Measurements from ENCODE around the gene MILR1. TPM values are rescaled to one million over a fixed set of nuclear protein-coding genes. Genes with fewer than 3 reads are reported as not detected.
"Not testable (repeated sequence)": the region's sequence is repeated elsewhere in the genome, so short reads cannot be mapped to it uniquely, and the experiment has no call there.

The MILR1 gene
- total RNA-seq, 2 donors from 2014 or later = 2.4 to 5.0 TPM

DNA sequence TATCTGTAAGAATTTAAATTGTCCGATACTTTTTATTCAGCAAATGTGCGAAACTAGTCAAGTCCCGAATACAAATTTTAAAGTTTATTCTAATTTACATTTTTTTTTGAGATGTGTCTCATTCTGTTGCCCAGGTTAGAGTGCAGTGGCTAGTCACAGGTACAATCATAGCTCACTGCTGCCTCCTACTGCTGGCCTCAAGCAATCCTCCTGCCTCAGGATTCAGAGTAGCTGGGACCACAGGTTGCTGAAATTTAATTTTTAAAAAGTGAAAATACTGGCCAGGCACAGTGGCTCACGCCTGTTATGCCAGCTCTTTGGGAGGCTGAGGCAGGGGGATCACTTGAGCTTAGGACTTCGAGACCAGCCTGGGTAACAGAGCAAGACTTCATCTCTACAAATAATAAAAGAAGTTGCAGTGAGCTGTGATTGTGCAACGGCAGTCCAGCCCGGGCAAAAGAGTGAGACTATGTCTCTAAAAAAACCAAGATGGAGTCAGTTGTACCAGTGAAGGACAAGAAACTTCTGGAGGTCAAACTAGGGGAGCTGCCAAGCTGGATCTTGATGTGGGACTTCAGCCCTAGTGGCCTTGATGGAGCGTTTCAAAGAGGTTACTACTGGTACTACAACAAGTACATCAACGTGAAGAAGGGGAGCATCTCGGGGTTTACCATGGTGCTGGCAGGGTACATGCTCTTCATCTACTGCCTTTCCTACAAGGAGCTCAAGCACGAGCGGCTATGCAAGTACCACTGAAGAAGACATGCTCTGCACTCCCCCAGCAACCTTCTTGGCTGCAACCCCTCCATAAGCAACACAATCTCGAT, 42.3 kb downstream of the MILR1 start:
- no peak overlapping the region for H3K4me3 ChIP-seq
- H3K9me3 ChIP-seq = no peaks in the 10 kb centered on the region
- H3K27me3 ChIP-seq = no peaks in the 10 kb centered on the region
- TF ChIP-seq, protein P1, sequence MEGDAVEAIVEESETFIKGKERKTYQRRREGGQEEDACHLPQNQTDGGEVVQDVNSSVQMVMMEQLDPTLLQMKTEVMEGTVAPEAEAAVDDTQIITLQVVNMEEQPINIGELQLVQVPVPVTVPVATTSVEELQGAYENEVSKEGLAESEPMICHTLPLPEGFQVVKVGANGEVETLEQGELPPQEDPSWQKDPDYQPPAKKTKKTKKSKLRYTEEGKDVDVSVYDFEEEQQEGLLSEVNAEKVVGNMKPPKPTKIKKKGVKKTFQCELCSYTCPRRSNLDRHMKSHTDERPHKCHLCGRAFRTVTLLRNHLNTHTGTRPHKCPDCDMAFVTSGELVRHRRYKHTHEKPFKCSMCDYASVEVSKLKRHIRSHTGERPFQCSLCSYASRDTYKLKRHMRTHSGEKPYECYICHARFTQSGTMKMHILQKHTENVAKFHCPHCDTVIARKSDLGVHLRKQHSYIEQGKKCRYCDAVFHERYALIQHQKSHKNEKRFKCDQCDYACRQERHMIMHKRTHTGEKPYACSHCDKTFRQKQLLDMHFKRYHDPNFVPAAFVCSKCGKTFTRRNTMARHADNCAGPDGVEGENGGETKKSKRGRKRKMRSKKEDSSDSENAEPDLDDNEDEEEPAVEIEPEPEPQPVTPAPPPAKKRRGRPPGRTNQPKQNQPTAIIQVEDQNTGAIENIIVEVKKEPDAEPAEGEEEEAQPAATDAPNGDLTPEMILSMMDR (IDR thresholded peaks at IDR 0.05) = peak; percentile 50 to 62
- no peak for DNase-seq (ENCODE audit: low spot score)
- H3K4me1 ChIP-seq = peaks cover 0 to 24% of the 10 kb centered on the region in 2 donors
- peaks cover 18% of the 10 kb centered on the region for H3K36me3 ChIP-seq
- H3K27ac ChIP-seq = no peak overlapping the region

DNA sequence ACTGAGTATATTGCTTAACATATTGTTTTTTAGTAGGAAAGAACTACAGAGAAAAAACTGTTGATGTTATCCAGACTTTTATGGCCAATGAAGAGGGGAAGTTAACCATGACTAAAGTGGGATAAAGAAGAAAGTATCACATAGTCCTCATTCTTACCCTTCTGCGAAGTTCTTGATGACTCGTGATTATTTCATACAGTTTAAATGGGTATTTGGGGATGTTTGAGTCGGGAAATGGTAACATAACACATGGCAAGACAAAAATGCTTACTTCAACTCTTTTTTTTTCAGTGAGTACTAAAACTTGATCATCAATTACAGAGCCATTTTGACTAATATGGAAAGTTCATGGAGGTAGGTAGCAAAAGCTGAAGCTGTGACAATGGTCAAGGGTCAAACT, 43.1 kb downstream of the MILR1 start:
- H3K27me3 ChIP-seq = no peaks in the 10 kb centered on the region
- peaks cover 0 to 26% of the 10 kb centered on the region in 2 donors for H3K4me1 ChIP-seq
- no peak overlapping the region for H3K4me3 ChIP-seq
- H3K27ac ChIP-seq = no peak overlapping the region
- no peak for DNase-seq (ENCODE audit: low spot score)
- TF ChIP-seq, protein P1 (IDR thresholded peaks at IDR 0.05) = no peak
- H3K36me3 ChIP-seq = peaks cover 18% of the 10 kb centered on the region
- H3K9me3 ChIP-seq = no peaks in the 10 kb centered on the region

DNA sequence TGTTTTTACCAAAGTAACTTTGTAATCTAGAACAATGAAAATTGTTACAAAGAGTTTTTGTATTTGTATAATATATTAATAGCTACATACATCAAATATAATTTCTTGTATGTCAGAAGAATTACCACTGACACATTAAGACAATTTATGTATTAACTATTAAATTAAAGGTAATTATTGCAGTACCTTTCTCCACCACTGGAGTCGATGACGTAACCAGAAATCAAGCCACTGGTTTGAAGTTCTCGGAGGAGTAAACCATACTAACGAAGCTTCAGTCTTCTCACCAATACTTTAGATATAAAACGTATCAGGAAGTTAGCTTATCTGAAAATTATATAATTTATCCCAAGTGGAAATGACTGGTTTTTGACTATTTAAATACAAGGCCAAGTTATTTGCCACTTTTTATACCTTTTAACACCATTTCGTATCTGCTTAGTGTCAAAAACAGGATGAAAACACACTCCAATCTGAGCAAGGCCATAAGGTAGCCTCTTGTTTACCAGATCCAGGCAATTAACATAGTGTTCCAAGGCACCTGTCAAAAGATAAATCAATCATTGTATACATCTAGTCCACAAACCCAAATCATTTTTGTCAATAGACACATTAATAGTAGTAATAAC, 43.7 kb downstream of the MILR1 start:
- H3K4me1 ChIP-seq = peaks cover 0 to 32% of the 10 kb centered on the region in 2 donors
- TF ChIP-seq, protein P1 (IDR thresholded peaks at IDR 0.05) = peak in 1 of 2 donors; percentile 66
- DNase-seq (ENCODE audit: low spot score) = no peak
- no peaks in the 10 kb centered on the region for H3K9me3 ChIP-seq
- no peak overlapping the region for H3K4me3 ChIP-seq
- H3K27me3 ChIP-seq = no peaks in the 10 kb centered on the region
- peaks cover 19% of the 10 kb centered on the region for H3K36me3 ChIP-seq
- no peak overlapping the region for H3K27ac ChIP-seq

DNA sequence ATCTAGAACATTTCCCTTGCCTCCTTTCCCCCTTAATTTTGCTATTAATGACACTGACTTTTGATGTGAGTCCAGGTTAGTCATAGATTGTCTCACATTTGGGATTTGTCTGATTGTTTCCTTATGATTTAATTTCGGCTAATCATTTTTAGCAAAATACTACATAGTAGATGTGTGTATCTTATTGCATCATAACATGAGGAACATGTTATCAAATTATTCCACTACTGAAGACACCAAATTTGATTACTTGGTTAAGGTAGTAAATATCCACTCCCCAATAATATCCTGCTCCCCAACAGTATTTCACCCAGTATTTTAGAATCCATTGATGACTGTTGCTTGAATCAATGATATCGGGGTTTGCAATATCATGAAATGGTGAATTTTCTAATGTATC, 45.2 kb downstream of the MILR1 start:
- TF ChIP-seq, protein P1 (IDR thresholded peaks at IDR 0.05) = no peak
- Histone ChIP-seq H3K27ac (no peak overlapping the region), H3K4me3 (no peak overlapping the region), H3K36me3 (peaks cover 35% of the 10 kb centered on the region), H3K27me3 (no peaks in the 10 kb centered on the region), H3K9me3 (no peaks in the 10 kb centered on the region), H3K4me1 (peaks cover 0 to 40% of the 10 kb centered on the region in 2 donors)
- DNase-seq (ENCODE audit: low spot score) = no peak

DNA sequence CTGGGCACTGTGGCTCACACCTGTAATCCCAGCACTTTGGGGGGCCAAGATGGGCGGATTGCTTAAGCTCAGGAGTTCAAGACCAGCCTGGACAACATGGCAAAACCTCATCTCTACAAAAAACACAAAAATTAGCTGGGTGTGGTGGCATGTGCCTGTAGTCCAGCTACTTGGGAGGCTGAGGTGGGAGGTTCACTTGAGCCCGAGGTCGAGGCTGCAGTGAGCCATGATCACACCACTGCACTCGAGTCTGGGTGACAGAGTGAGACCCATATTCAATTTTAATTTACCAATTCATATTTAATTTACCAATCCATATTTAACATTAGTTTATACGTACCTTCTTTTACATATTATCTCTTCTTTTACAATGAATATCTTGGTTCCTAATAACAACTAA, 46.4 kb downstream of the MILR1 start:
- not testable (repeated sequence) for H3K9me3 ChIP-seq; H3K4me3 ChIP-seq; H3K27me3 ChIP-seq; DNase-seq (ENCODE audit: low spot score); H3K27ac ChIP-seq
- peaks cover 0 to 47% of the 10 kb centered on the region in 2 donors for H3K4me1 ChIP-seq
- peaks cover 46% of the 10 kb centered on the region for H3K36me3 ChIP-seq

DNA sequence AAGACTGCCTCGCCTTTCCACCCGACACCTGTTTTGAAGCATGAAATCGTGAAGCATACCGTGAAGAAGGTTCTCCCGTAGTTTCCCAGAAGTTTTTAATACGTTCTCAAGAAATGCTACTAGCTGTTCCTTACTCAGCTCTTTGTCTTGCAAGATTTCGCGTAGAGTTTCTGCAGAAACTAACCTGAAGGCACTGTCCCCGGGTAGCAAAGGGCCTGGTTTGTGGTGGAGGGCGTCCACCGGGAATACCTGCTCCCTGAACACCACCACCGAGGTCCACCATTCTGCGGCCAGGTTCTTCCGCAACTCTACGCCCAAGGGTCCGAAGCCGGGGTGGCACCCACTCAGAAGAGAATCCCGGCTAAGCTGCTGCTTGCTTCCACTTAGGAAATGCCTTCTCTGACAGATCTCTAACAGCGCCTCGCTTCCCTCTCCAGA, 47.5 kb downstream of the MILR1 start:
- Histone ChIP-seq H3K36me3 (peaks cover 49% of the 10 kb centered on the region), H3K27me3 (no peaks in the 10 kb centered on the region), H3K4me3 (peak overlapping the region; percentile 71 to 73), H3K27ac (peak overlapping the region; percentile 81 to 83), H3K4me1 (peaks cover 0 to 48% of the 10 kb centered on the region in 2 donors), H3K9me3 (no peaks in the 10 kb centered on the region)
- TF ChIP-seq, protein P1 (IDR thresholded peaks at IDR 0.05) = no peak
- no peak for DNase-seq (ENCODE audit: low spot score)

Data from right atrium auricular region (tissue), 2 donors.